ENCODE results near the gene GPC2.
"Not testable (repeated sequence)": the region's sequence is repeated elsewhere in the genome, so short reads cannot be mapped to it uniquely, and the experiment has no call there.

GPC2 gene

GRCh38 chr7:100200693-100201092 lies 23.5 kb upstream of the GPC2 start:
- no peak for DNase-seq

DNA sequence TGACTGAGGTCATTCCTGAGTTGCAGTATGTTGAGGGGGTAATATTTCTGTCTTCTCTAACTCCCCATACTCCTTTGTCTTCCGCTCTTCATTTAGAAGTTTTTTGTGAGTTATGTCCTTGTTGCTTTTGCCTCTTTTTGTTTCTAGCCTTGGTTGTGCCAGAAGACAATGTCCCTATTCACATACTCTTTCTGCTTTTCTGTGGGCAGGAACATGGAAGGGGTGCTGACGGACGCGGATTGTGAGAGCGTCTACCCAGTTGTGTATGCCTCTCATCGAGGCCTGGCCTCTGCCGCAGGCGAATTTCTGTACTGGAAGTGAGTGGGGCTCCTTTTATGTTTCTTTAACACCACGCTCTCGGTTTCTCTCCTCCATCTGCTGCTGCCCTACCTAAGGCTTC lies 21.1 kb upstream of the GPC2 start:
- DNase-seq, result no peak

- not testable (repeated sequence) for DNase-seq
Observed at GRCh38 chr7:100195901-100196322, 18.7 kb upstream of the GPC2 start.

DNA sequence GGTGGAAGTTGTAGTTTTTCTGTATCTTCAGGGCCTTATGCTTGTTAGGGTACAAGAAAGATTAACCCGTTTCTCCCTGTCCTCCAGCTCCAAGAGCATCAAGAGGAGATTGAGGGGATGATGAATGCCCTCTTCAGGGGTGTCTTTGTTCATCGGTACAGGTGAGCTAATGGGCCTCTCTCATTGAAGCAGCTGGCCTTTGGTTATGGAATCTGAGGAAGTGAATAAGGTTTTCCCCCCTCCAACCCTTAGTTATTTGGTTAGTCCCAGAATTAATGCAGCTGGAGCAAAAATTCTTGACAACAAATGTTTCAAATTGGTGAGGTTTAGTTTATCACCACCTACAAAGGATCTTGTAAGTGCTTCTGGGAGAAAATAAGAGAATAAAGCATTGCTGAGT lies 18.0 kb upstream of the GPC2 start:
- DNase-seq, result no peak

- DNase-seq, result no peak
Observed at GRCh38 chr7:100192969-100193368, 15.8 kb upstream of the GPC2 start.

DNA sequence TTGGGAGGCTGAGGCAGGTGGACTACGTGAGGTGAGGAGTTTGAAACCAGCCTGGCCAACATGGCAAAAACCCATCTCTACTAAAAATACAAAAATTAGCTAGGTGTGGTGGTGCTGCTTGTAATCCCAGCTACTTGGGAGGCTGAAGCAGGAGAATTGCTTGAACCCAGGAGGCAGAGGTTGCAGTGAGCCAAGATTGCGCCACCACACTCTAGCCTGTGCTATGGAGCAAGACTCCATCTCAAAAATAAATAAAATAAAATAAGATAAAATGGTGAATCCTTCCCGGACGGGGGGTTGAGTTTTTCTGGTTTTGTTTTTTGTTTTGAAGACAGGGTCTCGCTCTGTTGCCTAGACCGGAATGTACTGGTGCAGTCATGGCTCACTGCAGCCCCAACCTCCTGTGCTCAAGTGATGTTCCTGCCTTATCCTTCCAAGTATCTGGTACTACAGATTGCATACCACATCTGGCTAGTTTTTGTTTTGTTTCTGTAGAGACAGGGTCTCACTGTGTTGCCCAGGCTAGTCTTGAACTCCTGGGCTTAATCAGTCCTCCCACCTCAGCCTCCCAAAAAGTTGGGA lies 15.2 kb upstream of the GPC2 start:
- DNase-seq, result not testable (repeated sequence)

DNA sequence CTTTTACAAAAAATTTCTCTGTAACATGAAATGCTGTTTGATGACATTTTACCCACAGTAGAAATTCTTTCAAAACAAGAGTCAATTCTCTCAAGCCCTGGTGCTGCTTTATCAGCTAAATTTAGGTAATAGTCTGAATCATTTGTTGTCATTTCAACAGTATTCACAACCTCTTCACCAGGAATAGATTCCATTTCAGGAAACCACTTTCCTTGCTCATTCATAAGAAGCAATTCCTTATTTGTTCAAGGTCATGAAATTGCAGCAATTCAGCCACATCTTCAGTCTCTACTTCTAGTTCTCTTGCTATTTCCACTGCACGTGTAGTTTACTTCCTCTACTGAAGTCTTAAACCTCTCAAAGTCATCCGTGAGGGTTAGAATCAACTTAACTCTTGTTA lies 14.6 kb upstream of the GPC2 start:
- no peak for DNase-seq

DNA sequence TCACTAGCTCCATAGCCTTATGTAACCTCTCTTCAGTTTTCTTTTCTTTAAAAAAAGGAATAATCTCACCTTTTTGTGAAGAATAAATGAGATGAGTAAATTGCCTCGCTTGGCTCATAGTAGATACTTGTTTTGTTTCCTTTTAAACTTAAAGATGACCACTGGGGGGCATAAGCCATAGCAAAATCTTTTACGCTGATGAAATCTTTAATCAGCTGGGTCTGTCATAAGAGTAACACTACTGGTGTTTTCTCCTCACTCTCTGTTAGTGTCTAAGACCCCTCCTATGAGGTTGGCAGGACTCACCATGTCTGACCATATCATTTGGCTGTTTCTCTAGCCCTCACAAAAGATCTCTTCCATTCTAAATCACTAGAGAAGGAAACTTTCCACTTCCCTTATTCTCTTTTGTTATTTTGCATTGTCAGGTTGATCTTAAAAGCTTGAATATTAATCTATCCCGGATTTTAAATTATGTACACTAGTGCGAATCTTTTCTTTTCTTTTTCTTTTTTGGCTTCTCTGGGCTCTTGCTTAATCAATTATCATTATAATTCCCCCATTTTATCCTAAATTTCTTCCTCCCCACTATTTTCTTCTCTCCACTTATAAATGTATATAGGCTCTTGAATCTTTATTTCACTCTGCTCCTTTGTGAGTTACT lies 13.0 kb upstream of the GPC2 start:
- DNase-seq, result peak; percentile 74

DNA sequence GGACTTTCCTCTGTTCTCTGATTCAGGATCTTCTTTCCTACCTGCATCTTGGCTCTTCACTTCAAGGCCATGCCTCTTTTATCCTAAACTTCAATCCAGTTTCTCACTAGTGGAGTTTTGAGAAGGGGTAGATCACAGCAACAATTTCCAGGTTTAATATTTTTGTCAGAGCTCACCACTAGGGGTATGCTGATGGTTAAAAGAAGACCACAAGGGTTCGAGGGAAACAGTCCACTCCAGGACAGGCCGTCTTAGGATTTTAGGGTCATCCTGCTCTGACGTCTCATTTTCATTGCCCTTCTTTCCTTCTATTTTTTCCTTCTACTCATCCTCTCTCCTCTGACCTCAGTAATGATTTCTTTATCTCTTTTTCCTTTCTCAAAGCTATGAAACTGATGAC lies 11.9 kb upstream of the GPC2 start:
- DNase-seq, result no peak

DNA sequence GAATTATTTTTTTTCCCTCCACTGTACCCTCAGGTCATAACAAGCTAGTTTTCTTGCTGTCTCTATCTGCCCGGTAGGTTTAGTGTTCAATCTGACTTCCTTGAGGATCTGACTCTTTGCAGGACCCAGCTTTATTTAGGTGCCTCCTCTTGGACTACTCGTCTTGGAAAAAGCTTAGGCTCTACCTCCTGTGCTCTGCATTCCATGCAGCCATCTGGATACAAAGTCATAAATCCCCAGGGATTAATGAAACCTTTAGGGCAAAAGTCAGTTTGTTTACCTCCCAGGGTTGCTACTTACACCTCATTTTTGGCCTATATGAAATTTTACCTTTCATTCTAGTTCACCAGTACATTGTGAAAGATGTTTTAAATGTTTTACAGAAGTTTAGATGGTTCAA lies 8.5 kb upstream of the GPC2 start:
- DNase-seq, result no peak

DNA sequence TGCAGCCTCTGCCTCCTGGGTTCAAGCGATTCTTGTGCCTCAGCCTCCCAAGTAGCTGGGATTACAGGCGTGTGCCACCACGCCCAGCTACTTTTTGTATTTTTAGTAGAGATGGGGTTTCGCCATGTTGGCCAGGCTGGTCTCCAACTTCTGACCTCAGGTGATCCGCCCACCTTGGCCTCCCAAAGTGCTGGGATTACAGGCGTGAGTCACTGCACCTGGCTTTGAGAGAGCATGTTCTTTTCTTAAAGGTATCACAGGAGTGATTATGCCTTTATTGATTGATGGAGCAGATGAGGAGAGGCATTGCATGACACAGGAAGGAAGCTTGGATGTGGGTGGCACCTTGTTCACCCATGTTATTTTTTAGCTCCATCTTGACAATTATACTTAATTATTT lies 5.9 kb upstream of the GPC2 start:
- not testable (repeated sequence) for DNase-seq

DNA sequence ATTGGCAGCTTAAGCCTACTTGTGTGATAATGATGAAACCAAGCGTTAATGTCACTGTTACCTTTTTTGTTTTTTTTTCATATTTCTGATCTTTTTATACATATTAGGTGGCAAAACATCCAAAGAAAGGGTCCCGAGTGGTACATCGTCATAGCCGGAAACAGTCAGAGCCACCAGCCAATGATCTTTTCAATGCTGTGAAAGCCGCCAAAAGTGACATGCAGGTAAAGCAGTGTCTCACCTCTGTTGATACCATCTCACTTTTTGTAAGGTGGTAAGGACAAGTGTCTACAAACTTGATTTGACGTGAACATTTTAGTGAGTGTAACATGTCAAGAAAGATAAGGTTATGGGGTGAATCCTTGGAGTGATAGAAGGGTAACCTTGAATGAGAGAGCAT lies 5.4 kb upstream of the GPC2 start:
- DNase-seq, result peak; percentile 51

GRCh38 chr7:100180084-100180483 lies 2.9 kb upstream of the GPC2 start:
- DNase-seq, result not testable (repeated sequence)

GRCh38 chr7:100176096-100177044 lies 811 bp downstream of the GPC2 start:
- no peak for DNase-seq

DNA sequence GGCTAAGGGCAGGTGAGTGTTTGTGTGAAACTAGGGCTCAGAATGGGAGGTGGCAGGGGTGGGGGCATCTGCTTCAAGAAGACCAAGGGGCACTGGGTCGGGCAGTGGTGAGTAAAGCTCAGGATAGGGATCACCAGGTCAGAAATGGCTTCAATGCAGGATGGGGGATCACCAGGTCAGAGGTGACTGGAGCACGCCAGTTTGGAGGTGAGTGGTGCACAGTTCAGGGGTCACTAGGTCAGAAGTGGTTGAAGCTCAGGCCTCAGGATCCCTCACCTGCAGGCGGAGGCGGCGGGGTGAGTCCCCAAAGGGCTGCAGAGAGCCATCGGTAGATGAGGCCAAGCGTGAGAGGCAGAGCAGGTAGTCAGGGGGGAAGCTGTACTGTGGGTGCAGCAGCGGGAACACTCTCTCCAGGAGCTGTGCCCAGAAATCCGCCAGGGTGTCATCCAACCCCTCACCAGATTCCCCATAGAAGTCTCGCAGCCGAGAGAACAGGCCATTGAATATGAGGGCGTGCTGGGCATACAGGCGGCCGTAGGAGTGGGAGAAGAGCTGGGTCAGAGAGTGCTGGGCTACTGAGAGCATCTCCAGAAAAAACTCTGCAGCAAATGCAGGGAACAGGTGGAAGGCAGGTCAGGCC lies 1.8 kb downstream of the GPC2 start:
- no peak for DNase-seq

DNA sequence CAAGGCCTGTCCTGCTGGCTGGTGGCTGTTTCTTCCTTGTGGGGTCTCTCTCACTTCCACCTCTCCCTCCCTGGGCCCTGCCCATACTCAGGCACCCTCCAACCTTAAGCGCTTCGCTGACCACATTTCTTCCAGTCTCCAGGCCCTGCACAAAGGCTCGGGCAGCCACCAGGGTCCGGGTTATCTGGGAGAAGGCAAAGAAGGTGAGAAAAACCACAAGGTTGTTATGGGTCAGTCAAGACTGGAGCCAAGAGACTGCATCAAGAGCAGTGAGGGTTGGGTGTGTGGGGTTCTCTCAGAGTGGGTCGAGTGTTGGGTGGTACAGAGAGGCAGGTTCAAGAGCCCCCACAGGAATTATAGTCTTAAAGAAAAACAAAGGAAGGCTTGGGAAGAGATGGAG lies 2.6 kb downstream of the GPC2 start:
- no peak for DNase-seq

- no peak for DNase-seq
Observed at GRCh38 chr7:100173806-100174495, 3.2 kb downstream of the GPC2 start.

DNA sequence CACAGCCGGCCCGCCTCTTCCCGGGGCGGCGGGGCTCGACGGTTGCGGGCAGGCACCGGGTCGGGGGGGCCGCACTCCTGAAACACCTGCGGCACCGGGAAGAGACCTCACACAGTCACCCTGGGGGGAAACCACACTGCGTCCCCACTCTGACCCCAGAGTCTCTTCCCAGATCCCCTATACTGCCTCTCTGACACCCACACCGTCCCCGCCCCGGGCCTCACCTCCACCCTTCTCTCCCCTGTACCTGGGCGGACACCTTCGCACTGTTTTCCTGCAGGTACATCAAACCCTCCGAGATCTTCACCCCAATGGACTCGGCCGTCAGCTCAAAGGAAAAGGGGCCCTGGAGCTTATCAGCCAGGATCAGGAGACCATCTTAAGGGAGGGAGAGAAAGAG lies 5.3 kb downstream of the GPC2 start:
- DNase-seq, result no peak

DNA sequence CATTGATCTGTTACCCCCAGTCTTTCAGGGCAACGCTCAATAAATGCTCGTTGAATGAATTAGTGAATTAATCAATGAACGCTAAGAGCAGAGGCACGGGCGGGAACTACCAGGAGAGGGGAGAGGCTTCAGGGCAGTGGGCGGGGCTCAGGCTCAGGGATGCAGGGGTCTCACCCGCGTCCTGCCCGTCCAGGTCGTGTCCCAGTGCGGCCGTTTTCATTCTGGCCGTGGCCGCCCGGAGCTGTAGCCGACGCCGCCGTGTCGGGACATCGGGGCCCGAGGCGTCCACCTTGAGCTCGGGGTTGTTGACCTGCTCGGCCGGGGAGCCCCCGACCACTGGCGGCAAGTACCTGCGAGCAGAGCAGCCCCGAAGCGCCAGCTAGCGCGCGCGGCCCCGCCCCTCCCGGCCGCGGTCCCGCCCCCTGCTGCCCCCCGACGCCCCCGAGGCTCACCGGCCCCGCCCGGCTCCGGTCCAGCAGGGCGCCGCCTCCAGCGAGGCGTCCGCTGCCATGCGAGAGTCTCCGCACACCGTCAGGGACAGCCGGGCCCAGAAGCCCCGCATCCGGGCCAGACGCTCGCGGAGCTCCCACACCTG lies 6.0 kb downstream of the GPC2 start:
- DNase-seq, result peak; percentile 60

DNA sequence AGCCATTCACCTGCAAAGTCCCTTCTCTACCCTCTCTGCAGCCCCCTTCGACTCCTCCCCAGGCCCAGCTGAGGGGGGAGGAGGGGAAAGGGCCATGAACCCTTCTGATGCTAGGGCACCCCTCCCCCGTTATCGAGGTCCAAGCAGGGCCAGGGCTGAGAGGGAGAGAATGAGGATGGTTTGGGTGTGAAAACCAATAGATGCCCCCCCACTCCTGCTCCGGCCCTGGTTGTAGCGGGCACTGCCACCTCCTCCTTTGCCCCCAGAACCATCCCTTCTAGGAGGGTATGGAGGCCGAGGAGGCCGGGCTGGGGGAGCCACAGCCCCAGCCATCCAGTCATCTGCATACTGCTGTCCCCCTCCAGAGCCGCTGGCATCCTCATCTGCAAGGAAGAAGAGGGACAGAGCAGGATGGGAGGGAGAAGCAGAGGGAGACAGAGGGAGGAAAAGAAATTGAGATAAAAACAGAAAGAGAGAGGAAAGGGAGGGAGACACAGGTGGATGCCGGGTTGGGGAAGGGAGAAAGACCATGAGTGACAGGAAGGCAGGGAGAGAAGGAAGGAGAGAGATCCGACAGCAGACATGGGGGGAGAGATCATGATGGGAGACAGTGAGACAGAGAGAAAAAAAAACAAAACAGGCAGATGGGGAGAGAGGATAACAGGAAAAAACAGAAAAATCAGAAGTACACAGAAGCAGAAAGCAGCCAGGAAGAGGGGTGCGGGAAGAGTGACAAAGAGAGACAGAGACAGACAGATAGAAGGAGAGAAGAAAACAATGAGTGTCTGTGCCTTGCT lies 6.9 kb downstream of the GPC2 start:
- DNase-seq, result no peak

- DNase-seq, result no peak
Observed at GRCh38 chr7:100169147-100169850, 7.9 kb downstream of the GPC2 start.

Data from CD4-positive, alpha-beta T cell treated with Interleukin-21 for 1 hour (primary cell).